IMR-90 (cell line): ENCODE data around the gene TNRC6C. TPM values are rescaled to one million over a fixed set of nuclear protein-coding genes. Genes with fewer than 3 reads are reported as not detected.

Experiments used
- ATAC-seq: fragments of 200-7000 bp; cut with Tn5 transposase; 2 replicates; pipeline ENCODE4 v1.9.1; 2020; ENCODE audit warnings: low read depth, mild to moderate bottlenecking, moderate library complexity
- BruUV-seq: library from RNA; stranded (reverse); fragments of 400-500 nt; replicated peaks from 2 replicates; lab custom pipeline; 2021; lab: Mats Ljungman, UMichigan
- CTCF ChIA-PET: fragments of 300-600 bp; formaldehyde crosslinking; extraction: SDS; loops from one replicate; lab custom pipeline; 2021; ENCODE audit warnings: antibody characterized with exemption; lab: Yijun Ruan, JAX
- POLR2A ChIA-PET: fragments of 300-600 bp; sonication (Branson Sonifier 250); formaldehyde crosslinking; loops from one replicate; lab custom pipeline; 2022; ENCODE audit warnings: antibody characterized with exemption; ENCODE audit not compliant: unreplicated experiment; lab: Charles Lee
- DNase-seq: peaks from one replicate; pipeline ENCODE4 v3.0.0; 2013
- H2AFZ ChIP-seq: replicated peaks from 2 replicates; pipeline ENCODE3; 2013; ENCODE audit warnings: low read length, mild to moderate bottlenecking; ENCODE audit not compliant: poor library complexity
- H2AK5ac ChIP-seq: 2 replicates; pipeline ENCODE4 v1.6.1; 2013; ENCODE audit warnings: low read depth, low read length, inconsistent platforms
- H2AK9ac ChIP-seq: replicated peaks from 2 replicates; pipeline ENCODE3; 2013; ENCODE audit warnings: mild to moderate bottlenecking, low read depth, low read length, moderate library complexity; ENCODE audit not compliant: poor library complexity
- H2BK120ac ChIP-seq: 2 replicates; pipeline ENCODE4 v1.6.1; 2013; ENCODE audit warnings: low read depth, low read length, inconsistent platforms
- H2BK15ac ChIP-seq: 3 replicates; pipeline ENCODE4 v1.6.1; 2013; ENCODE audit warnings: low read depth, low read length, inconsistent platforms
- H2BK20ac ChIP-seq: 2 replicates; pipeline ENCODE4 v1.6.1; 2013; ENCODE audit warnings: low read depth, mild to moderate bottlenecking, inconsistent platforms, low read length, moderate library complexity
- H2BK5ac ChIP-seq: 2 replicates; pipeline ENCODE4 v1.6.1; 2013; ENCODE audit warnings: mild to moderate bottlenecking, low read depth, low read length, inconsistent platforms; ENCODE audit not compliant: poor library complexity, severe bottlenecking
- H3K14ac ChIP-seq: replicated peaks from 2 replicates; pipeline ENCODE4 v1.6.1; 2013; ENCODE audit warnings: low read depth, low read length, inconsistent platforms
- H3K18ac ChIP-seq: 2 replicates; pipeline ENCODE4 v1.6.1; 2013; ENCODE audit warnings: low read depth, low read length, control low read depth
- H3K23ac ChIP-seq: 2 replicates; pipeline ENCODE4 v1.6.1; 2013; ENCODE audit warnings: low read depth, low read length, inconsistent platforms
- H3K27ac ChIP-seq: 2 replicates; pipeline ENCODE4 v1.5.1; 2013; ENCODE audit warnings: mild to moderate bottlenecking, control low read depth, low read length; ENCODE audit not compliant: insufficient read depth
- H3K27me3 ChIP-seq: 2 replicates; pipeline ENCODE4 v1.6.1; 2013; ENCODE audit warnings: low read length; ENCODE audit not compliant: control insufficient read depth, insufficient read depth
- H3K36me3 ChIP-seq: 2 replicates; pipeline ENCODE4 v1.6.1; 2013; ENCODE audit warnings: low read length, mixed read lengths; ENCODE audit not compliant: control insufficient read depth, insufficient read depth
- H3K4ac ChIP-seq: 2 replicates; pipeline ENCODE4 v1.6.1; 2013; ENCODE audit warnings: low read depth, low read length, inconsistent platforms
- H3K4me1 ChIP-seq: 2 replicates; pipeline ENCODE4 v1.6.1; 2013; ENCODE audit warnings: low read length, mixed read lengths; ENCODE audit not compliant: control insufficient read depth, insufficient read depth
- H3K4me2 ChIP-seq: 2 replicates; pipeline ENCODE4 v1.6.1; 2013; ENCODE audit warnings: low read depth, mild to moderate bottlenecking, control low read depth, low read length, moderate library complexity
- H3K4me3 ChIP-seq: 2 replicates; pipeline ENCODE4 v1.5.1; 2013; ENCODE audit warnings: low read depth, mild to moderate bottlenecking, control low read depth, low read length, moderate library complexity; ENCODE audit not compliant: insufficient read depth
- H3K56ac ChIP-seq: 2 replicates; pipeline ENCODE4 v1.6.1; 2013; ENCODE audit warnings: low read length, inconsistent platforms; ENCODE audit not compliant: insufficient read depth; ENCODE audit errors: extremely low read depth
- H3K79me1 ChIP-seq, 2 experiments: 2 replicates each; pipeline ENCODE4 v1.6.1; 2013; ENCODE audit warnings: low read length in 2 of 2, inconsistent platforms in 1 of 2, low read depth in 1 of 2
- H3K9ac ChIP-seq: 2 replicates; pipeline ENCODE4 v1.6.1; 2013; ENCODE audit warnings: low read depth, low read length, control low read depth
- H3K9me1 ChIP-seq: 2 replicates; pipeline ENCODE4 v1.6.1; 2013; ENCODE audit warnings: low read length, inconsistent platforms; ENCODE audit not compliant: insufficient read depth
- H3K9me3 ChIP-seq: 2 replicates; pipeline ENCODE4 v1.6.1; 2013; ENCODE audit warnings: low read length; ENCODE audit not compliant: control insufficient read depth, insufficient read depth
- H4K20me1 ChIP-seq: 2 replicates; pipeline ENCODE4 v1.6.1; 2013; ENCODE audit warnings: low read length, inconsistent platforms; ENCODE audit not compliant: insufficient read depth
- H4K5ac ChIP-seq: 2 replicates; pipeline ENCODE4 v1.6.1; 2013; ENCODE audit warnings: mild to moderate bottlenecking, low read depth, low read length, control low read depth
- H4K8ac ChIP-seq, 2 experiments: 2 replicates each; pipeline ENCODE4 v1.6.1; 2013; ENCODE audit warnings: low read depth in 2 of 2, low read length in 2 of 2, control low read depth in 1 of 2, inconsistent platforms in 1 of 2
- H4K91ac ChIP-seq: 2 replicates; pipeline ENCODE4 v1.6.1; 2013; ENCODE audit warnings: low read depth, low read length, inconsistent platforms; ENCODE audit not compliant: insufficient read depth
- MXI1 ChIP-seq: IDR thresholded peaks from 2 replicates; pipeline ENCODE4 v1.6.1; 2012; ENCODE audit warnings: low read depth, mild to moderate bottlenecking, low read length, moderate library complexity, borderline replicate concordance
- WGBS, 2 experiments: methylation state at CpG; one replicate each; pipeline versions ENCODE4 v1.1.5 to v1.1.7; 2013; ENCODE audit warnings: missing lambda C conversion rate in 2 of 2; ENCODE audit not compliant: insufficient read length in 1 of 2; ENCODE audit errors: extremely low coverage in 2 of 2; 5-methylcytosine and 5-hydroxymethylcytosine counted together
- dilution Hi-C: fragments of 300-500 bp; cut with HindIII; formaldehyde crosslinking; loops from one replicate; pipeline ENCODE4 v1.14.3; 2018; ENCODE audit warnings: low sequenced_read_pairs; ENCODE audit not compliant: unreplicated experiment
- in situ Hi-C: fragments of 300-500 bp; cut with MboI; formaldehyde crosslinking; loops from 3 replicates; pipeline ENCODE4 v1.14.3; 2019; ENCODE audit warnings: low sequenced_read_pairs, inconsistent platforms, mixed read lengths
- intact Hi-C: fragments of 100-400 bp; cut with micrococcal nuclease; formaldehyde crosslinking; loops from 2 replicates; pipeline ENCODE4 v1.10.0; 2022
- polyA plus RNA-seq, 3 experiments: library from polyadenylated mRNA; depleted of rRNA; stranded (reverse); fragments of >200 nt; gene quantifications; 2 replicates each; pipeline ENCODE4 v1.2.3, GENCODE V29; 2012; ENCODE audit warnings: low replicate concordance in 1 of 3
- total RNA-seq: library from RNA; depleted of rRNA; stranded (reverse); fragments of >200 nt; gene quantifications from 2 replicates; pipeline ENCODE4 v1.2.3, GENCODE V29; 2012
- TF ChIP-seq, protein P1 (sequence below): conservative IDR thresholded peaks from 2 replicates; pipeline ENCODE4 v1.5.1; 2012; ENCODE audit warnings: mild to moderate bottlenecking, low read depth, low read length, improper control_type of control experiment

The TNRC6C gene
- total and polyA plus RNA-seq, 2 of the 4 experiments (the other 2 are of a cell fraction): 1.6 to 2.7 TPM

DNA sequence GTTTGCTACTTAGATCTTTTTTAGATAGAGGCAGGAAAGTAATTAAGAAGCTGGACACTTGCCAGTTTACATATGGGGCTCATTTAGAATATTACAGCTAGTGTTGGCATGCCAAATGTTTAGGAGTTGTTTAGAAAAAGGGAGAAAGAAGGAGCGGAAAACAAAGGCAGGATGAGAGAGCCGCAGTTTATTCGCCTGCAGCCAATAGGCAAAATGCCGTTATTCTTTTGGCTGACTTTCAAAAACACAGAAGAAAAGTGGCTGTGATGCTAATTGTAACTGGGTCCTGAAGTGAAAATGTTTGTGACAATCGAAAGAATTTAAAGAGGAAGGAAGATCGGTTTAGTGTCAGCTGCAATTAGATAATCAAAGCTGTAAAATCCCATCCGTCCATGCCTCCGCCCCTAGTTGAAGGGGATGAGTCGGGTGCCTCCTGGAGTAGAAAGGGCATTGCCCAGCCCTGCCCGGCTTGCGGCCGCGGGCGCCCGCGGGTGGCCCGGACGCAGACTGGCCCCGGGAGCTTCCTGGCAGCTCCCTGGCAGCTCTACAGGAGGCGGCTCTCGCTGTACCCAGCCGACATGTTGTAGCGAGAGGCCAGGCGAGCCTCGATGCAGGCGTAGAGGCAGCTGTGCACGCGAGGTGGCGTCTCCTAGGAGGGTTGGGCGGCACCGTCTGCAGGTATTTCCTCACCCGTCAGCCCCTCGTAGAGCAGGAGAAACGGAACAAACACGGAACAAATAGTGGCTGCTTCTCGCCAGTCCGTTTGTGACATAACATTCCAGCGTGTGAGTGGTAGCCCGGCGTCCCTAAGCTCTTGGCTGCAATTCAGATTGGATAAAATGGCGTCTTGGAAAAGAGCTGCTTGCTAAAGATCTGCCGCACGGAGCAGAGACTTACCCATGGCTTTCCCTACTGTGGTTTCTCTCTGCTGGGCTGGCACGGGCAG lies 82.2 kb downstream of the TNRC6C start:
- Histone ChIP-seq H3K4me3 (peak overlapping the region; percentile 79), H3K27me3 (no peaks in the 10 kb centered on the region), H3K27ac (peak overlapping the region; percentile 97), H3K56ac (peak overlapping the region; percentile 91), H3K18ac (peak overlapping the region; percentile 98), H2BK15ac (peak overlapping the region; percentile 98; the same call in 2 of the 3 replicates), H3K36me3 (peaks cover 7% of the 10 kb centered on the region; the same call in 1 of the 2 replicates), H3K14ac (peak overlapping the region; percentile 97), H2AFZ (peak overlapping the region; percentile 97), H3K79me1 (peaks cover 6 to 38% of the 10 kb centered on the region in 2 experiments; a peak in 3 of 4 replicates), H2AK5ac (peak overlapping the region; percentile 60; the same call in 1 of the 2 replicates), H4K5ac (peak overlapping the region; percentile 98), H2BK20ac (peak overlapping the region; percentile 86), H3K9me3 (no peaks in the 10 kb centered on the region), H3K9ac (peak overlapping the region; percentile 86), H4K20me1 (no peaks in the 10 kb centered on the region), H3K23ac (peak overlapping the region; percentile 99), H2AK9ac (peak overlapping the region; percentile 75), H3K4ac (peak overlapping the region; percentile 98), H3K4me1 (no peaks in the 10 kb centered on the region), H4K8ac (peak overlapping the region; percentile 96 to 99), H4K91ac (peak overlapping the region; percentile 96), H2BK120ac (peak overlapping the region; percentile 97), H2BK5ac (peak overlapping the region; percentile 93), H3K9me1 (peaks cover 9% of the 10 kb centered on the region), H3K4me2 (peak overlapping the region; percentile 98)
- in situ Hi-C loops: no loop called here
- BruUV-seq: no TSS peak
- ChIA-PET CTCF (interaction anchor here (0.8 to 2.1 kb wide), 4 partner anchors 21 to 45 kb away, joined by 3 to 9 read pairs (median 4); no protein-coding TSS in a partner anchor), POLR2A (interaction anchor here (0.5 to 1.2 kb wide), 4 partner anchors 13 to 506 kb away, joined by 3 to 5 read pairs (median 4); partner anchors contain the start of gene TNRC6C)
- peak; percentile 43 for DNase-seq
- ATAC-seq: peak; percentile 86
- 2% methylated on average over 29 of the region's 44 CpGs; no CpG with 5 or more reads in 1 of the 2 experiments for WGBS, 2 experiments
- dilution Hi-C loops: no loop called here
- intact Hi-C loops: no loop called here
- TF ChIP-seq, protein P1, sequence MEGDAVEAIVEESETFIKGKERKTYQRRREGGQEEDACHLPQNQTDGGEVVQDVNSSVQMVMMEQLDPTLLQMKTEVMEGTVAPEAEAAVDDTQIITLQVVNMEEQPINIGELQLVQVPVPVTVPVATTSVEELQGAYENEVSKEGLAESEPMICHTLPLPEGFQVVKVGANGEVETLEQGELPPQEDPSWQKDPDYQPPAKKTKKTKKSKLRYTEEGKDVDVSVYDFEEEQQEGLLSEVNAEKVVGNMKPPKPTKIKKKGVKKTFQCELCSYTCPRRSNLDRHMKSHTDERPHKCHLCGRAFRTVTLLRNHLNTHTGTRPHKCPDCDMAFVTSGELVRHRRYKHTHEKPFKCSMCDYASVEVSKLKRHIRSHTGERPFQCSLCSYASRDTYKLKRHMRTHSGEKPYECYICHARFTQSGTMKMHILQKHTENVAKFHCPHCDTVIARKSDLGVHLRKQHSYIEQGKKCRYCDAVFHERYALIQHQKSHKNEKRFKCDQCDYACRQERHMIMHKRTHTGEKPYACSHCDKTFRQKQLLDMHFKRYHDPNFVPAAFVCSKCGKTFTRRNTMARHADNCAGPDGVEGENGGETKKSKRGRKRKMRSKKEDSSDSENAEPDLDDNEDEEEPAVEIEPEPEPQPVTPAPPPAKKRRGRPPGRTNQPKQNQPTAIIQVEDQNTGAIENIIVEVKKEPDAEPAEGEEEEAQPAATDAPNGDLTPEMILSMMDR: peak; percentile 1; the same call in 1 of the 2 replicates
- no peak for TF ChIP-seq MXI1
